Neural crest cell (in vitro differentiated cells): ENCODE data around the gene PLA2G4A. TPM values are rescaled to one million over a fixed set of nuclear protein-coding genes. Genes with fewer than 3 reads are reported as not detected.

Source experiments
- DNase-seq: peaks from one replicate; pipeline ENCODE4 v3.0.0; 2021; ENCODE audit warnings: low read depth, mixed read lengths, low spot score
- H3K27ac Mint-ChIP-seq: one replicate; pipeline ENCODE4 v1.8.0; 2021; ENCODE audit warnings: mild to moderate bottlenecking, mixed read lengths; ENCODE audit not compliant: unreplicated experiment
- H3K27me3 Mint-ChIP-seq: 2 replicates; pipeline ENCODE4 v1.8.0; 2021; ENCODE audit warnings: low read depth, mild to moderate bottlenecking, mixed read lengths
- H3K36me3 Mint-ChIP-seq: 2 replicates; pipeline ENCODE4 v1.8.0; 2021; ENCODE audit warnings: low read depth, mild to moderate bottlenecking, mixed read lengths
- H3K4me1 Mint-ChIP-seq: 2 replicates; pipeline ENCODE4 v1.8.0; 2021; ENCODE audit warnings: mixed read lengths
- H3K4me3 Mint-ChIP-seq: one replicate; pipeline ENCODE4 v1.8.0; 2021; ENCODE audit warnings: mild to moderate bottlenecking, mixed read lengths
- H3K9me3 Mint-ChIP-seq: 2 replicates; pipeline ENCODE4 v1.8.0; 2021; ENCODE audit warnings: mixed read lengths
- total RNA-seq: library from RNA; stranded (reverse); gene quantifications from 2 replicates; pipeline ENCODE4 v1.2.1, GENCODE V29; 2021
- TF ChIP-seq, protein P1 (sequence below): fragments of 200-600 bp; sonication (generic); conservative IDR thresholded peaks from 2 replicates; pipeline ENCODE4 v1.5.0; 2021; ENCODE audit warnings: antibody characterized with exemption, mild to moderate bottlenecking

Gene PLA2G4A
- total RNA-seq, 1 donor from 2014 or later, result 4.5 TPM

DNA sequence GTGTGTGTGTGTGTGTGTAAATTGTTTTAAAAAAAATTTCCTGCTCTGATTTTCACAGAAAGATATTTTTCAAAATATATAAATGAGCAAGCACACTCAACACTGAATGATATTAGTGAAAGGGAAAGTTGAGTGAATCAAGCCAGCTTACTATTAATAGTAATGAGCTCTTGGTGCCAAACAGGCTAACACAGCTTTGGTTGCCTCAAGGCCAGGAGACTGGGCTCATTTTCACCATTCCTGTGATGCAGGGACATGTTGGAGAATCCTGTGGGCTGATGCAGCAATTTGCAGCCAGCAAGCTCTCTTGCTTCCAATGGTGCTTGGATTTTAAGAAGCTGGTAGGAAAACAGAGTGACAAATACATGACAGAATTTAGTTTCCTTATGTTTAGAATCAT, 30.2 kb downstream of the PLA2G4A start:
- Mint-ChIP-seq H3K27me3 (no peaks in the 10 kb centered on the region), H3K4me3 (no peak overlapping the region), H3K9me3 (peaks cover 6% of the 10 kb centered on the region), H3K36me3 (peaks cover 6% of the 10 kb centered on the region), H3K27ac (no peak overlapping the region), H3K4me1 (no peaks in the 10 kb centered on the region)
- DNase-seq, result no peak
- TF ChIP-seq, protein P1, sequence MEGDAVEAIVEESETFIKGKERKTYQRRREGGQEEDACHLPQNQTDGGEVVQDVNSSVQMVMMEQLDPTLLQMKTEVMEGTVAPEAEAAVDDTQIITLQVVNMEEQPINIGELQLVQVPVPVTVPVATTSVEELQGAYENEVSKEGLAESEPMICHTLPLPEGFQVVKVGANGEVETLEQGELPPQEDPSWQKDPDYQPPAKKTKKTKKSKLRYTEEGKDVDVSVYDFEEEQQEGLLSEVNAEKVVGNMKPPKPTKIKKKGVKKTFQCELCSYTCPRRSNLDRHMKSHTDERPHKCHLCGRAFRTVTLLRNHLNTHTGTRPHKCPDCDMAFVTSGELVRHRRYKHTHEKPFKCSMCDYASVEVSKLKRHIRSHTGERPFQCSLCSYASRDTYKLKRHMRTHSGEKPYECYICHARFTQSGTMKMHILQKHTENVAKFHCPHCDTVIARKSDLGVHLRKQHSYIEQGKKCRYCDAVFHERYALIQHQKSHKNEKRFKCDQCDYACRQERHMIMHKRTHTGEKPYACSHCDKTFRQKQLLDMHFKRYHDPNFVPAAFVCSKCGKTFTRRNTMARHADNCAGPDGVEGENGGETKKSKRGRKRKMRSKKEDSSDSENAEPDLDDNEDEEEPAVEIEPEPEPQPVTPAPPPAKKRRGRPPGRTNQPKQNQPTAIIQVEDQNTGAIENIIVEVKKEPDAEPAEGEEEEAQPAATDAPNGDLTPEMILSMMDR, result no peak

DNA sequence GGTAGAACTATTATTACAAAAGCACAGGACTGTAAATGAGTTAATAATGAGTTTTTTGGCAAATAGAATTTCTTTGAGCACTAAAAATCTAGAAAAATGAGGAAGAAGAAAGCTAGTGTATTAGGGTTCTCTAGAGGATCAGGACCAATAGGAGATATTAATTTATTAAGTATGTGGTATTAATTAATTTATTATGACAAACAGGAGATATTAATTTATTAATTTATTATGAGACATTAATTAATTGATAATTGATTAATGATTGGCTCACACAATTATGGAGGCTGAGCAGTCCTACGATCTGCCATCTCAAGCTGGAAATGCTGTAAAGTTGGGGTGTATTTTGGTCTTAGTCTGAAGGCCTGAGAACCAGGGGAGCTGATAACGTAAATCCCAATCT, 31.2 kb downstream of the PLA2G4A start:
- Mint-ChIP-seq H3K27ac (no peak overlapping the region), H3K36me3 (peaks cover 6% of the 10 kb centered on the region), H3K9me3 (peaks cover 6% of the 10 kb centered on the region), H3K4me3 (no peak overlapping the region), H3K27me3 (no peaks in the 10 kb centered on the region), H3K4me1 (no peaks in the 10 kb centered on the region)
- DNase-seq, result no peak
- TF ChIP-seq, protein P1, result no peak

DNA sequence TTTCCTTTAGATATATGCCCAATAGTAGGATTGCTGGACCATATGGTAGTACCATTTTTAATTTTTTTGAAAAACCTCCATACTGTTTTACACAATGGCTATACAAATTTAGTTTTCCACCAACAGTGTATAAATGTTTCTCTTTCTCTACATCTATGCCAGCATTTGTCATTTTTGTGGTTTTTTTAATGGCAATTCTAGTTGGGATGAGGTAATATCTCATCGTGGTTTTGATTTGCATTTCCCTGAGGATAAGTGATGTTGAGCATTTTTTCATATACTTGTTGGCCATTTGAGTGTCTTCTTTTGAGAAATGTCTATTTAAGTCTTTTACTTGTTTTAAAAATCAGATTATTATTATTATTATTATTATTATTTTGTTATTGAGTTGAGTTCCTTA, 35.5 kb downstream of the PLA2G4A start:
- Mint-ChIP-seq H3K4me3 (no peak overlapping the region), H3K27me3 (no peaks in the 10 kb centered on the region), H3K27ac (no peak overlapping the region), H3K9me3 (peaks cover 5% of the 10 kb centered on the region), H3K36me3 (no peaks in the 10 kb centered on the region), H3K4me1 (no peaks in the 10 kb centered on the region)
- no peak for DNase-seq
- TF ChIP-seq, protein P1, result no peak

DNA sequence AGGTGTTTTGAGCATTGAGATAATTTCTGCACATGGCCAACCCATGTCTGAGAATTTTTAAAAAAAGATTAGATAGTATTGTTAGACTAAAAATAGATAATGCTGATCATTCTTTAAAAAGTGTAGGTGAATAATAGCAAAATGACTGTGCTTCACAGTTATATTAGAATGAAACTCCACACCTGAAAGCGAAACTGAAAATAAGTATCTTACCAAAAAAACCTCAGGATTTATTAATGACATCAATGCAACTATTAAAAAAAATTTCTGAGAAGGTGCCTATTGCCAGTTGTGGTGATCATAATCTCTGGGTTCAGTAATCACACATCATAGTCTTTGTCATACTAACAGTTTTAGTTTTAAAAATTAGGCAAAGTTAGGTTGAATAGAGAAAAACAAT, 36.5 kb downstream of the PLA2G4A start:
- no peaks in the 10 kb centered on the region for H3K27me3 Mint-ChIP-seq
- H3K4me1 Mint-ChIP-seq, result peaks cover 5% of the 10 kb centered on the region
- H3K4me3 Mint-ChIP-seq, result no peak overlapping the region
- no peak for DNase-seq
- TF ChIP-seq, protein P1, result no peak
- peaks cover 5% of the 10 kb centered on the region for H3K9me3 Mint-ChIP-seq
- no peaks in the 10 kb centered on the region for H3K36me3 Mint-ChIP-seq
- H3K27ac Mint-ChIP-seq, result no peak overlapping the region

DNA sequence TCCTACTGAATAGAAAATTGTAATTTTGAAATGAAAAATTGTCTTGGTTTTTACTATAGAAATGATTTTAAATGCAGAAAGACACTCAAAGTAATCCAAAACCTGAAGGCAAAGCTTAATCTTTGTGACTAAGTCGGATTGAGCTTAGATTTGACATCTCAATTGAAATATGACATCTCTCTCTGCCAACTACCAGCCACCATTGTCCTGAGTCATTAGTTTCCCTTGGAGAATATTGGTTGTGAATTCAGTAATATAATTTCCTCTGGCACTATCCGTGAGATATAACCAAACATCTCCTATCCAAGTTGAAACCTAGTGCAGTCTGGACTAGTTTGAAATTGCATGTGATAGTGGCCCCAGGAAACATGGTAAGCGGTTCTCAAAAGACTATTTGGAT, 37.1 kb downstream of the PLA2G4A start:
- DNase-seq, result no peak
- Mint-ChIP-seq H3K27me3 (no peaks in the 10 kb centered on the region), H3K4me1 (peaks cover 9% of the 10 kb centered on the region), H3K9me3 (peaks cover 5% of the 10 kb centered on the region), H3K27ac (no peak overlapping the region), H3K36me3 (no peaks in the 10 kb centered on the region), H3K4me3 (no peak overlapping the region)
- TF ChIP-seq, protein P1, result no peak
